K562 (cell line): ENCODE results near the gene SCRN3. TPM values are rescaled to one million over a fixed set of nuclear protein-coding genes. Genes with fewer than 3 reads are reported as not detected.

Experiments
- GTF3C2 ChIP-seq: IDR thresholded peaks from 3 replicates; pipeline ENCODE4 v1.6.1; 2011; ENCODE audit warnings: borderline replicate concordance, mild to moderate bottlenecking, moderate library complexity; ENCODE audit not compliant: insufficient read length; ENCODE audit errors: extremely low read depth
- HNRNPLL ChIP-seq: fragments of 200-400 bp; formaldehyde crosslinking; IDR thresholded peaks from 2 replicates; pipeline ENCODE4 v1.6.1; 2017; ENCODE audit warnings: low read length, low read depth, mild to moderate bottlenecking; ENCODE audit not compliant: poor library complexity, severe bottlenecking
- KLF13 ChIP-seq: fragments of 450-650 bp; IDR thresholded peaks from 2 replicates; pipeline ENCODE4 v1.6.1; 2016; ENCODE audit warnings: missing genetic modification characterization, low read depth, mild to moderate bottlenecking, missing compliant biosample characterization, moderate library complexity, borderline replicate concordance
- LEF1 ChIP-seq: fragments of 450-650 bp; IDR thresholded peaks from 2 replicates; pipeline ENCODE4 v1.6.1; 2016; ENCODE audit warnings: mild to moderate bottlenecking
- NR2C1 ChIP-seq, 2 experiments: fragments of 450-650 bp; IDR thresholded peaks; 2 replicates each; pipeline ENCODE4 v1.6.1; 2017; ENCODE audit warnings: mild to moderate bottlenecking in 2 of 2, antibody characterized with exemption in 1 of 2, inconsistent platforms in 1 of 2, missing compliant biosample characterization in 1 of 2, missing genetic modification characterization in 1 of 2
- RBFOX2 ChIP-seq: fragments of 200-400 bp; formaldehyde crosslinking; IDR thresholded peaks from 2 replicates; pipeline ENCODE4 v1.6.1; 2017; ENCODE audit warnings: low read depth, mild to moderate bottlenecking, low read length, moderate library complexity
- SAP30 ChIP-seq: fragments of 200-600 bp; sonication (generic); IDR thresholded peaks from 2 replicates; pipeline ENCODE4 v1.6.1; 2012; ENCODE audit warnings: borderline replicate concordance, low read depth, mild to moderate bottlenecking, moderate library complexity, low read length, control low read depth, inconsistent platforms; ENCODE audit not compliant: insufficient read depth, poor library complexity, severe bottlenecking
- polyA plus RNA-seq, 8 experiments: library from polyadenylated mRNA; depleted of rRNA in 4 of 8; stranded (reverse) in 5 of 8; unstranded in 3 of 8; fragments of >200 nt; fragmentation: Nextera tagmentation in 2 of 8; fragmentation: Illumina TruSeq in 1 of 8; extraction: Ambion mirVana in 2 of 8; extraction: Trizol in 1 of 8; gene quantifications; 2 replicates each; pipeline versions ENCODE4 v1.2.1 to v1.2.3, GENCODE V29; 2011 to 2014; ENCODE audit warnings: inconsistent platforms in 1 of 8, missing spikeins in 1 of 8
- total RNA-seq, 7 experiments: library from RNA; depleted of rRNA in 6 of 7; stranded (reverse); fragments of >200 nt in 6 of 7; fragmentation: Illumina TruSeq in 2 of 7; extraction: Trizol in 2 of 7; gene quantifications; 2 replicates each; pipeline versions ENCODE4 v1.2.1 to v1.2.3, GENCODE V29; 2011 to 2021; ENCODE audit warnings: low replicate concordance in 1 of 7
- TF ChIP-seq, protein P1 (sequence below): fragments of 450-650 bp; IDR thresholded peaks from 2 replicates; pipeline ENCODE4 v1.6.1; 2016; ENCODE audit warnings: mild to moderate bottlenecking
- TF ChIP-seq, protein P2 (sequence below), 2 experiments: fragments of 450-650 bp; IDR thresholded peaks; 2 replicates each; pipeline ENCODE4 v1.6.1; 2018; ENCODE audit warnings: mild to moderate bottlenecking in 2 of 2, low read depth in 1 of 2; ENCODE audit not compliant: partially characterized antibody in 2 of 2
- TF ChIP-seq, protein P3 (sequence below): sonication (generic); formaldehyde crosslinking; IDR thresholded peaks from 2 replicates; pipeline ENCODE4 v1.8.0; 2023; ENCODE audit warnings: mild to moderate bottlenecking, missing genetic modification reagents

Gene SCRN3
- total and polyA plus RNA-seq, 9 of the 15 experiments (the other 6 are each of a cell fraction or from before 2014, with no cell fraction given) = 7.7 to 21.8 (median 20.0) TPM

GRCh38 chr2:174395284-174395968, at the start of gene SCRN3 (continued):
- peak; percentile 91 for TF ChIP-seq SAP30
- TF ChIP-seq, protein P1, sequence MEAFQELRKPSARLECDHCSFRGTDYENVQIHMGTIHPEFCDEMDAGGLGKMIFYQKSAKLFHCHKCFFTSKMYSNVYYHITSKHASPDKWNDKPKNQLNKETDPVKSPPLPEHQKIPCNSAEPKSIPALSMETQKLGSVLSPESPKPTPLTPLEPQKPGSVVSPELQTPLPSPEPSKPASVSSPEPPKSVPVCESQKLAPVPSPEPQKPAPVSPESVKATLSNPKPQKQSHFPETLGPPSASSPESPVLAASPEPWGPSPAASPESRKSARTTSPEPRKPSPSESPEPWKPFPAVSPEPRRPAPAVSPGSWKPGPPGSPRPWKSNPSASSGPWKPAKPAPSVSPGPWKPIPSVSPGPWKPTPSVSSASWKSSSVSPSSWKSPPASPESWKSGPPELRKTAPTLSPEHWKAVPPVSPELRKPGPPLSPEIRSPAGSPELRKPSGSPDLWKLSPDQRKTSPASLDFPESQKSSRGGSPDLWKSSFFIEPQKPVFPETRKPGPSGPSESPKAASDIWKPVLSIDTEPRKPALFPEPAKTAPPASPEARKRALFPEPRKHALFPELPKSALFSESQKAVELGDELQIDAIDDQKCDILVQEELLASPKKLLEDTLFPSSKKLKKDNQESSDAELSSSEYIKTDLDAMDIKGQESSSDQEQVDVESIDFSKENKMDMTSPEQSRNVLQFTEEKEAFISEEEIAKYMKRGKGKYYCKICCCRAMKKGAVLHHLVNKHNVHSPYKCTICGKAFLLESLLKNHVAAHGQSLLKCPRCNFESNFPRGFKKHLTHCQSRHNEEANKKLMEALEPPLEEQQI = 0 out of 2 replicates have a peak, but pooled peaks have one; percentile 10
- 0 out of 2 replicates have a peak, but pooled peaks have one; percentile 39 for TF ChIP-seq LEF1
- peak; percentile 17 for TF ChIP-seq HNRNPLL
- TF ChIP-seq NR2C1 (IDR thresholded peaks at IDR 0.05) = peak; percentile 98
- peak; percentile 99 for TF ChIP-seq NR2C1 (tag; IDR thresholded peaks at IDR 0.05)
- TF ChIP-seq, protein P2, sequence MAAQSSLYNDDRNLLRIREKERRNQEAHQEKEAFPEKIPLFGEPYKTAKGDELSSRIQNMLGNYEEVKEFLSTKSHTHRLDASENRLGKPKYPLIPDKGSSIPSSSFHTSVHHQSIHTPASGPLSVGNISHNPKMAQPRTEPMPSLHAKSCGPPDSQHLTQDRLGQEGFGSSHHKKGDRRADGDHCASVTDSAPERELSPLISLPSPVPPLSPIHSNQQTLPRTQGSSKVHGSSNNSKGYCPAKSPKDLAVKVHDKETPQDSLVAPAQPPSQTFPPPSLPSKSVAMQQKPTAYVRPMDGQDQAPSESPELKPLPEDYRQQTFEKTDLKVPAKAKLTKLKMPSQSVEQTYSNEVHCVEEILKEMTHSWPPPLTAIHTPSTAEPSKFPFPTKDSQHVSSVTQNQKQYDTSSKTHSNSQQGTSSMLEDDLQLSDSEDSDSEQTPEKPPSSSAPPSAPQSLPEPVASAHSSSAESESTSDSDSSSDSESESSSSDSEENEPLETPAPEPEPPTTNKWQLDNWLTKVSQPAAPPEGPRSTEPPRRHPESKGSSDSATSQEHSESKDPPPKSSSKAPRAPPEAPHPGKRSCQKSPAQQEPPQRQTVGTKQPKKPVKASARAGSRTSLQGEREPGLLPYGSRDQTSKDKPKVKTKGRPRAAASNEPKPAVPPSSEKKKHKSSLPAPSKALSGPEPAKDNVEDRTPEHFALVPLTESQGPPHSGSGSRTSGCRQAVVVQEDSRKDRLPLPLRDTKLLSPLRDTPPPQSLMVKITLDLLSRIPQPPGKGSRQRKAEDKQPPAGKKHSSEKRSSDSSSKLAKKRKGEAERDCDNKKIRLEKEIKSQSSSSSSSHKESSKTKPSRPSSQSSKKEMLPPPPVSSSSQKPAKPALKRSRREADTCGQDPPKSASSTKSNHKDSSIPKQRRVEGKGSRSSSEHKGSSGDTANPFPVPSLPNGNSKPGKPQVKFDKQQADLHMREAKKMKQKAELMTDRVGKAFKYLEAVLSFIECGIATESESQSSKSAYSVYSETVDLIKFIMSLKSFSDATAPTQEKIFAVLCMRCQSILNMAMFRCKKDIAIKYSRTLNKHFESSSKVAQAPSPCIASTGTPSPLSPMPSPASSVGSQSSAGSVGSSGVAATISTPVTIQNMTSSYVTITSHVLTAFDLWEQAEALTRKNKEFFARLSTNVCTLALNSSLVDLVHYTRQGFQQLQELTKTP (IDR thresholded peaks at IDR 0.05; ENCODE audit: low read depth in 1 of 2, partially characterized antibody in 2 of 2) = peak; percentile 26 to 73
- TF ChIP-seq RBFOX2 = peak; percentile 79
- TF ChIP-seq, protein P3, sequence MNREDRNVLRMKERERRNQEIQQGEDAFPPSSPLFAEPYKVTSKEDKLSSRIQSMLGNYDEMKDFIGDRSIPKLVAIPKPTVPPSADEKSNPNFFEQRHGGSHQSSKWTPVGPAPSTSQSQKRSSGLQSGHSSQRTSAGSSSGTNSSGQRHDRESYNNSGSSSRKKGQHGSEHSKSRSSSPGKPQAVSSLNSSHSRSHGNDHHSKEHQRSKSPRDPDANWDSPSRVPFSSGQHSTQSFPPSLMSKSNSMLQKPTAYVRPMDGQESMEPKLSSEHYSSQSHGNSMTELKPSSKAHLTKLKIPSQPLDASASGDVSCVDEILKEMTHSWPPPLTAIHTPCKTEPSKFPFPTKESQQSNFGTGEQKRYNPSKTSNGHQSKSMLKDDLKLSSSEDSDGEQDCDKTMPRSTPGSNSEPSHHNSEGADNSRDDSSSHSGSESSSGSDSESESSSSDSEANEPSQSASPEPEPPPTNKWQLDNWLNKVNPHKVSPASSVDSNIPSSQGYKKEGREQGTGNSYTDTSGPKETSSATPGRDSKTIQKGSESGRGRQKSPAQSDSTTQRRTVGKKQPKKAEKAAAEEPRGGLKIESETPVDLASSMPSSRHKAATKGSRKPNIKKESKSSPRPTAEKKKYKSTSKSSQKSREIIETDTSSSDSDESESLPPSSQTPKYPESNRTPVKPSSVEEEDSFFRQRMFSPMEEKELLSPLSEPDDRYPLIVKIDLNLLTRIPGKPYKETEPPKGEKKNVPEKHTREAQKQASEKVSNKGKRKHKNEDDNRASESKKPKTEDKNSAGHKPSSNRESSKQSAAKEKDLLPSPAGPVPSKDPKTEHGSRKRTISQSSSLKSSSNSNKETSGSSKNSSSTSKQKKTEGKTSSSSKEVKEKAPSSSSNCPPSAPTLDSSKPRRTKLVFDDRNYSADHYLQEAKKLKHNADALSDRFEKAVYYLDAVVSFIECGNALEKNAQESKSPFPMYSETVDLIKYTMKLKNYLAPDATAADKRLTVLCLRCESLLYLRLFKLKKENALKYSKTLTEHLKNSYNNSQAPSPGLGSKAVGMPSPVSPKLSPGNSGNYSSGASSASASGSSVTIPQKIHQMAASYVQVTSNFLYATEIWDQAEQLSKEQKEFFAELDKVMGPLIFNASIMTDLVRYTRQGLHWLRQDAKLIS (CRISPR knock-in tag) = peak; percentile 63; the same call in 1 of the 2 replicates
- TF ChIP-seq KLF13 (tag) = 0 out of 2 replicates have a peak, but pooled peaks have one; percentile 24
- no peak for TF ChIP-seq GTF3C2
